K562 treated with DMSO at 1 percent for 24 hours (cell line): ENCODE data around the gene ANKRD45. TPM values are rescaled to one million over a fixed set of nuclear protein-coding genes. Genes with fewer than 3 reads are reported as not detected.

ENCODE experiments used
- total RNA-seq: library from RNA; unstranded; fragments of 300-600 nt; gene quantifications from 2 replicates; pipeline ENCODE4 v1.2.3, GENCODE V29; 2022; ENCODE audit warnings: low read depth; ENCODE audit not compliant: insufficient read depth

Gene ANKRD45, protein sequence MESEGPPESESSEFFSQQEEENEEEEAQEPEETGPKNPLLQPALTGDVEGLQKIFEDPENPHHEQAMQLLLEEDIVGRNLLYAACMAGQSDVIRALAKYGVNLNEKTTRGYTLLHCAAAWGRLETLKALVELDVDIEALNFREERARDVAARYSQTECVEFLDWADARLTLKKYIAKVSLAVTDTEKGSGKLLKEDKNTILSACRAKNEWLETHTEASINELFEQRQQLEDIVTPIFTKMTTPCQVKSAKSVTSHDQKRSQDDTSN
- not detected in 2 replicates for total RNA-seq

GRCh38 chr1:173669491-173669941 lies at the start of gene ANKRD45:
Gene ANKRD45, minus strand, starts transcription at chr1:173669851. Its CDS starts 10,433 bp downstream, at chr1:173659418.

GRCh38 chr1:173714759-173715537 lies 45.3 kb upstream of the ANKRD45 start, which contains the start of gene KLHL20:
Gene KLHL20, plus strand, starts transcription at chr1:173714981. Its CDS starts 1,063 bp downstream, at chr1:173716044.

GRCh38 chr1:173635116-173635515 lies 34.5 kb downstream of the ANKRD45 start, which contains the start of gene TEX50:
Gene TEX50, plus strand, starts transcription at chr1:173635338. Its CDS starts 184 bp downstream, at chr1:173635522.

GRCh38 chr1:173603056-173603591 lies 66.5 kb downstream of the ANKRD45 start, which contains the start of gene SLC9C2:
Gene SLC9C2, minus strand, starts transcription at chr1:173603072. Its CDS starts 1,296 bp downstream, at chr1:173601776.

Other genes with a start within 250 kb of the ANKRD45 start
- 231 and 242 TPM in 2 replicates for gene PRDX6, start 192.5 kb downstream of the ANKRD45 start, total RNA-seq
- gene SLC9C2, start 66.8 kb downstream of the ANKRD45 start, total RNA-seq = 0.37 TPM in 1 of 2 replicates, not detected in the other
- not detected in 2 replicates for gene TEX50, start 34.5 kb downstream of the ANKRD45 start, total RNA-seq
- 17.9 and 23.7 TPM in 2 replicates for gene KLHL20, start 45.1 kb upstream of the ANKRD45 start, total RNA-seq
- 26.0 and 28.8 TPM in 2 replicates for gene DARS2, start 154.8 kb upstream of the ANKRD45 start, total RNA-seq
- 14.8 and 21.2 TPM in 2 replicates for gene CENPL, start 155.0 kb upstream of the ANKRD45 start, total RNA-seq
- 1,749 and 1,829 TPM in 2 replicates for gene GAS5, start 198.1 kb upstream of the ANKRD45 start, total RNA-seq
- gene ZBTB37, start 198.5 kb upstream of the ANKRD45 start, total RNA-seq = 1.6 and 2.7 TPM in 2 replicates
- gene SERPINC1, start 247.5 kb upstream of the ANKRD45 start, total RNA-seq = 5.1 and 6.0 TPM in 2 replicates